Duodenal mucosa (tissue), 2 donors: ENCODE measurements around the gene LRRC8C.

Experiments used
- H3K27ac ChIP-seq: one replicate; pipeline ENCODE4 v1.7.0; 2013; ENCODE audit warnings: low read depth, low read length
- H3K27me3 ChIP-seq, 2 donors: one replicate each; pipeline ENCODE4 v1.7.0; 2013; ENCODE audit warnings: low read length in 2 of 2, control low read depth in 1 of 2; ENCODE audit not compliant: insufficient read depth in 2 of 2, control insufficient read depth in 1 of 2
- H3K36me3 ChIP-seq, 2 donors: one replicate each; pipeline ENCODE4 v1.7.0; 2013; ENCODE audit warnings: low read length in 2 of 2, control low read depth in 1 of 2; ENCODE audit not compliant: insufficient read depth in 2 of 2, control insufficient read depth in 1 of 2
- H3K4me1 ChIP-seq, 2 donors: one replicate each; pipeline ENCODE4 v1.7.0; 2013; ENCODE audit warnings: low read length in 2 of 2, control low read depth in 1 of 2; ENCODE audit not compliant: insufficient read depth in 2 of 2, control insufficient read depth in 1 of 2
- H3K4me3 ChIP-seq, 2 donors: one replicate each; pipeline ENCODE4 v1.7.0; 2013; ENCODE audit warnings: low read length in 2 of 2, low read depth in 1 of 2
- H3K9ac ChIP-seq, 2 donors: one replicate each; pipeline ENCODE4 v1.7.0; 2013; ENCODE audit warnings: low read length in 2 of 2, low read depth in 1 of 2
- H3K9me3 ChIP-seq, 2 donors: one replicate each; pipeline ENCODE4 v1.7.0; 2013; ENCODE audit warnings: low read length in 2 of 2, control low read depth in 1 of 2; ENCODE audit not compliant: control insufficient read depth in 1 of 2

LRRC8C gene

DNA sequence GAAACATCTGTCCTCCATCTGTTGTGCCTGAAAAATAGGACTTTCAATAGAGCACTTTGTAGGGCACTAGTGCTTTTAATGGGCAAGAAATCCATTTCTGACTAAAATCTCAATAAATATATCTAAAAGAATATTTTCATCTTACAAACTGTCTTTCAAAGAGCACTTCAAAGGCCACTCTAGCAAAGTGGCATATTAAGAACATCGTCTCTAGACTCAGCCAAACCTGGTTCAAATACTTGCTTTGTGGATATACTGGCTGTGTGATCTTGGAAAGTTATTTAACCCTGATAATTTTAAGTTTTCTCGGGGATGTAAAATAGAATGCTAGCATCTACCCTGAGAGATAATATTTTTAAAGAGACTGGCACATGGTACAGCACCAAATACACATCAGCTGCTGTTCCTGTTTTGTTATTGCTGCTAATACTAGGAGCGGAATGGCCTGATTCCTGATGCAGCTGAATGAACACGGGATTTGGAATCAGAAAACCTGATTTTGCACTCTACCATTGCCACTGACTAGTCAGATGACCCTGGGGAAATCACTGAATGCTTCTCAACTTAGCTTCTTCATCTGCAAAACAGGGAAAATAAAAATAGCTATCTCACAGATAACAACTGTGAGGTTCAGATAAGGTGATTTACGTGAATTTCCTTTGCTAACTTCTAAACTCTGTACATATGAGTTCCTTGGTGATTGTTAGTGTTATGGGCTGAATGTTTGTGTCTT is 25.2 kb upstream of the LRRC8C start:
- no peaks in the 10 kb centered on the region for H3K4me1 ChIP-seq
- no peaks in the 10 kb centered on the region for H3K9me3 ChIP-seq
- H3K4me3 ChIP-seq: no peak overlapping the region
- no peak overlapping the region for H3K27ac ChIP-seq
- H3K9ac ChIP-seq: no peak overlapping the region
- H3K27me3 ChIP-seq: no peaks in the 10 kb centered on the region
- H3K36me3 ChIP-seq: no peaks in the 10 kb centered on the region

DNA sequence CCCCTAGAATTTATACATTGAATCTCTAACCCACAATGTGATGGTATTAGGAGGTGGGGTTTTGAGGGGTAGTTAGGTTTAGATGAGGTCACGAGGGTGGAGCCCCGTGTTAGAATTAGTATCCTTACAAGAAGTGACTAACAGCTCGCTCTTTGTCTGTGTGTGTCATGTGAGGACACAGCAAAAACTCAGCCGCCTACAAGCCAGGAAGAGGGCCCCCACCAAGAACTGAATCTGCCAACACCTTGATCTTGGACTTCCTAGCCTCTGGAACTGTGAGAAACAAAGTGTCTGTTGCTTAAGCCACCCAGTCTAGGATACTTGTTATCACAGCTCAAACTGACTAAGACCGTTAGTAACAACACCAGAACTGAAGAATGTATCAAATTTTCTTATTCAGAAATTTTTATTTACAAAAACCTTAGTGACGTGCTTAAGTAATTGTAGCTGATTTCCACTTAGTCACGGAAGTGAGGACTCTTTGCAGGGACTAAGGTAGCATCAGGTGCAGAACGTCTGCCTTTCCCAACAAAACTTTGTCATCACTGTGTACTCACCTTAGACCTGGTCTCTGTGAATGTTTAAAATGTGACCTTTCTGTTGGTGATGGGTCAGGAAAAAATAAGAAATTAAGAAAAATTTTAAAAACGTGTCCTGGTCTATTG is 24.5 kb upstream of the LRRC8C start:
- no peak overlapping the region for H3K9ac ChIP-seq
- H3K9me3 ChIP-seq: no peaks in the 10 kb centered on the region
- H3K36me3 ChIP-seq: no peaks in the 10 kb centered on the region
- H3K4me3 ChIP-seq: no peak overlapping the region
- H3K4me1 ChIP-seq: no peaks in the 10 kb centered on the region
- H3K27ac ChIP-seq: no peak overlapping the region
- no peaks in the 10 kb centered on the region for H3K27me3 ChIP-seq

DNA sequence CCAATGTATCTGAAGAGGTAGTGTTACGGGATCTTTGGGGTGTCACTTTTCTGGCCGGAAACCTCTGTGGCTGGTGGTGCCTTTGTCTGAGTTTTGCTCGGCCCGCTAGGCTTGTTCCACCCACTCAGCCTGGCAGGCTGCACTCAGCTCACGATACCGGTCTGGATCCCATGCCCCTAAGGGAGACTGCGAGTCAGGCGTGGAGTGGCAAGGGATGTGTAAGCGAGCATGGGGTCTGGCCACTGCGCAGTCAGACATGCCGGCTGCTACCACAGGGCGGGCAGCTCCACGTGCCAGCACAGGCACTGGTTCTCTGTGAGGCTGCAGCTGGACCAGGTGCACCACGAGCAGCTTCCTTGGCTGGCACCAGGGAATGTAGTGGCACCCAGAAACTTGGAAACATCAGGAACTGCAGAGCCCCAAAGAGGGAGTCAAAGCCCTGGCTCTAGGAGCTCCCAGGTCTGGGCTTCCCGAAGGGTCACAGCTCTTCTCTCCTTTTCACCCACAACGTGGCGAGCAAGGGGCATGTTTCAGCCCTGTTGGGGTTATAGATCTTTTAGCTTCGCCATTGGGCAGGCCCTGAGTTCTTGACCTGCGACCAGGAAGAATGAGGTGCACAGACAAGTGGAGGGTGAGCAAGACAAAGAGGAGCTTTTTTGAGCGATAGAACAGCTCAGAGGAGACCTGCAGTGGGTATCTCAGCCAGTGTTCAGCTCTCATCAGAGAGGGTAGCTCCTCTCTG is 23.8 kb upstream of the LRRC8C start:
- Histone ChIP-seq H3K4me3 (no peak overlapping the region), H3K4me1 (no peaks in the 10 kb centered on the region), H3K27ac (no peak overlapping the region), H3K36me3 (no peaks in the 10 kb centered on the region), H3K9ac (no peak overlapping the region), H3K9me3 (no peaks in the 10 kb centered on the region), H3K27me3 (no peaks in the 10 kb centered on the region)

DNA sequence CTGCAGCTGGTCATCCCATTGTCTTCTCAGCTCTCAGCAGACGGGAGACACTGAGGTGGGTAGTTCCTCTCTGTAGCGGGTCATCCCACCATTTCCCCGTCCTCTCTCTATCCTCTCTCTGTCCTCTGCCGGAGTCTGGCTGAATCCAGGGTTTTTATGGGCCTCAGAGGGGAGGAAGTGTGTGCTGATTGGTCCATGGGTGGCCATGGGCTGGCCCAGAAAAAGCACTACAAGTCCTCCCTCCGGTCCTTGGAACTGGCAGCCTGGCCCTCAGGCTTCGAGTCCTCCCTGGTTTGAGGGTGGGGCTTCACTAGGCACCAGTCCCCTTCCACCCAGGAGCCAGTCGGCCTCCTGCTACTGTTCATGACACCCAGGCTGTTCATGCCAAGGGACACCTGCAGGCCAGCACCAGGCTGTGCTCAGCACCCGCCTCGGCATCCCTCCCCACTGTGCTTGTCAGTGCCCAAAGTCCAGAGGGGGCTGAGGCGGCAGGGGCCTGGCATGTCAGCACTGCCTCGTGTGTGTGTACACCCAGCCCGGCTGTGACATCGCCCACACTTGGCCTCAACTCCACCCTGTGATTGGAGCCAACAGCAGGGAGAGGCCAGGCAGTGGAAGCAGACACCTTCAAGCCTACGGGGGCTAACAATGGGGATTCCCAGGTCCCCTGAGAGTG is 23.0 kb upstream of the LRRC8C start:
- Histone ChIP-seq H3K9ac (no peak overlapping the region), H3K36me3 (no peaks in the 10 kb centered on the region), H3K4me3 (no peak overlapping the region), H3K27me3 (no peaks in the 10 kb centered on the region), H3K27ac (no peak overlapping the region), H3K9me3 (no peaks in the 10 kb centered on the region), H3K4me1 (no peaks in the 10 kb centered on the region)

DNA sequence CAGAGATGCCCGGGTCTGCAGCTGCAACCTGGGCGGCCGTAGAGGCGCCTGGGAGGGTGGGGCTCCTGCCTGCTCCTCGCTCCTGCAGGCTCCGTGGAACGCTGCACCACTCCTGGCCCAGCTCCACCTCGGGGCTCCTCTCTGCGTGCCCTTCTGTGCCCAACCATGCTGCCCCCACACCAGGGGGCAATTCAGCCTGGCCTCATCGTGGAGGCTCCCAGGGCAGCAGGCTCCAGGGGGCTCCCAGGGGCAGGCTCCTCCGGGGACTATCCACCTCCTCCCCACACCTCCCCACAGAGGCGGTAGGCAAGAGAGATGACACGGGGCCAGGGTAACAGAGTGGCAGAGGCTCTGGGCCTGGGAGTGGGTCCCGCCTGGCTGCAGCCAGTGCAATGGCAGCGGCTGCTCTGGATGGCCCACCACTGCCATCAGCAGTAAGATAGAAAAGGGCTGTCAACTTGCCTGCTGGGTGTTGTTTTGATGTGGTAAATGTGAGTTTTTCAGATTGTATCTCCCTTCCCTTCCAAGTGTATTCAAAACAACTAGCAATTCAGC is 22.4 kb upstream of the LRRC8C start:
- no peaks in the 10 kb centered on the region for H3K36me3 ChIP-seq
- H3K9ac ChIP-seq: no peak overlapping the region
- no peak overlapping the region for H3K27ac ChIP-seq
- no peak overlapping the region for H3K4me3 ChIP-seq
- no peaks in the 10 kb centered on the region for H3K4me1 ChIP-seq
- no peaks in the 10 kb centered on the region for H3K9me3 ChIP-seq
- no peaks in the 10 kb centered on the region for H3K27me3 ChIP-seq

DNA sequence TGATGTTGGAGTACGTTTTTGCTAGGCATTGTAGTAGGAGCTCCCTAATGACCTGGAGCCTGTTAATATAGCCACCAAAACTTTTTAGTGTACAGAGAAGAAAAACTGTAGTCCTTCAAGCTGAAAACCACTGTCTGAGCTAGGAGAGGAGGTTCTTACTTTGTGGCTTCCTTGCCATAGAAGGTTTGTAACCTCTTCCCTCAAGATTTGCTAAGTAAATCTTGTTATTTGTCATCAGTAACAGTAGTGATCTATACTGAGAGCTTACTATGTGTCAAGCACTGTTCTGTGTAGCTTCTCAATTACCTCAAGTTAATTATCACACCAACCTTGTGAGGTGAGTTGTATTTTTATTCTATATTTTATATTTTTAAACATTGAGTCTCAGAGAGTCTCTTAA is 21.2 kb upstream of the LRRC8C start:
- no peak overlapping the region for H3K9ac ChIP-seq
- no peaks in the 10 kb centered on the region for H3K4me1 ChIP-seq
- H3K36me3 ChIP-seq: no peaks in the 10 kb centered on the region
- no peaks in the 10 kb centered on the region for H3K9me3 ChIP-seq
- no peaks in the 10 kb centered on the region for H3K27me3 ChIP-seq
- no peak overlapping the region for H3K27ac ChIP-seq
- H3K4me3 ChIP-seq: no peak overlapping the region

DNA sequence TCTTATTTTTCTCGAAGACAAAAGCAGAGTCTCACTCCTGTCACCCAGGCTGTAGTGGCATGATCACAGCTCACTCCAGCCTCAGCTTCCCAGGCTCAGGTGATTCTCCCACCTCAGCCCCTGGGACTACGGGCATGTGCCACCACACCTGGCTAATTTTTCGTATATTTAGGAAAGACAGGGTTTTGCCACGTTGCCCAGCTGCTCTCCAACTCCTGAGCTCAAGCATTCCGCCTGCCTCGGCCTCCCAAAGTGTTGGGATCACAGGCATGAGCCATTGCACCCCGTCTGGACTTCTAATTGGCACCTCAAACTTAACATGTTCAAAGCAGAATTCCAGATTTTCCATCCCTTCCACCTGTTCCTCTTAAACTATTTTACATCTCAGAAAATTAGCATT is 19.0 kb upstream of the LRRC8C start:
- H3K9me3 ChIP-seq: peaks cover 0 to 7% of the 10 kb centered on the region in 2 donors
- no peak overlapping the region for H3K9ac ChIP-seq
- no peaks in the 10 kb centered on the region for H3K27me3 ChIP-seq
- H3K4me3 ChIP-seq: no peak overlapping the region
- H3K4me1 ChIP-seq: no peaks in the 10 kb centered on the region
- no peaks in the 10 kb centered on the region for H3K36me3 ChIP-seq
- H3K27ac ChIP-seq: no peak overlapping the region

DNA sequence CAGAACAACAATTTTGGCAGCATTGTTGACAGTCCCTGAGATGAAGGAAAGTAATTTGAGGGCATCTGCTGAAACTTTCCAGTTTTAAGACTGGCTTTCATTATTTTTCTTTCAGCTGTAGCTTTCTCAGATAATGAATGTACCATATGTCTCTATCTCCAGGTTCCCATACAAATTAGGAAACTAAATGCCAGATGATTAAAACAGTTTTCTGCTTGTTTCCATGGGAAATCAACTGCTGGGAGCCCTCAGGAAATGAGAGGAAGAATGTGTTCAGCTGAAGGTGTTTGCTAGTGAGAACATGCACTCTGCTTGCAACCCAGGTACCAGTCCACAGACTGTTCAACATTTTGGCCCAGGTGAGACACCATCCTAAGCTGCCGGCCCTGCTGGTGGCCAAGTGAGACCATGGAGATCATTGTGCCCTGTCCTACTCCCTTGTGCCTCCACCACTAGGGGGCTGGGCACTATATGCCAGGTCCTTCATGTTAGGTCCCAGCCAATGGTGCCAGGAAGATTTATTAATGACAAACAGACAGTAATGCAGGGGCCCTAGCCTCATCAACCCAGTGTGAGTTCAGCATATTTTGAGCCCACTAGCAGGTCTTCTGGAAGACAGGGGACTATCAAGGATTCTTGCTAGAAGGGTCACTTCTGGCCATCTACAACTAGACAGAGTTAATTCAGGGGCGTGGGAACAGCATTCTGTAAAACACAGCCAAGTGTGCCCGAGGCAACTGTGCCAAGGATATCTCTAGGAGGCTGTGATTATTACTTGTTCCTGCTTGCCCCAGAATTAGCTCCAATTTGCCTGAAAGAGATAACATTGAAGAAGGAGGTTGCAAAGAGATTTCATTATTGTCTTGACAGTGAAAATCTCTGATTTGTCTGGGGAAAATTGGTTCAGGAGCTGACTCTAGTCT is 17.0 kb upstream of the LRRC8C start:
- Histone ChIP-seq H3K9ac (no peak overlapping the region), H3K36me3 (no peaks in the 10 kb centered on the region), H3K9me3 (peaks cover 0 to 7% of the 10 kb centered on the region in 2 donors), H3K27me3 (no peaks in the 10 kb centered on the region), H3K4me1 (no peaks in the 10 kb centered on the region), H3K4me3 (no peak overlapping the region), H3K27ac (no peak overlapping the region)

DNA sequence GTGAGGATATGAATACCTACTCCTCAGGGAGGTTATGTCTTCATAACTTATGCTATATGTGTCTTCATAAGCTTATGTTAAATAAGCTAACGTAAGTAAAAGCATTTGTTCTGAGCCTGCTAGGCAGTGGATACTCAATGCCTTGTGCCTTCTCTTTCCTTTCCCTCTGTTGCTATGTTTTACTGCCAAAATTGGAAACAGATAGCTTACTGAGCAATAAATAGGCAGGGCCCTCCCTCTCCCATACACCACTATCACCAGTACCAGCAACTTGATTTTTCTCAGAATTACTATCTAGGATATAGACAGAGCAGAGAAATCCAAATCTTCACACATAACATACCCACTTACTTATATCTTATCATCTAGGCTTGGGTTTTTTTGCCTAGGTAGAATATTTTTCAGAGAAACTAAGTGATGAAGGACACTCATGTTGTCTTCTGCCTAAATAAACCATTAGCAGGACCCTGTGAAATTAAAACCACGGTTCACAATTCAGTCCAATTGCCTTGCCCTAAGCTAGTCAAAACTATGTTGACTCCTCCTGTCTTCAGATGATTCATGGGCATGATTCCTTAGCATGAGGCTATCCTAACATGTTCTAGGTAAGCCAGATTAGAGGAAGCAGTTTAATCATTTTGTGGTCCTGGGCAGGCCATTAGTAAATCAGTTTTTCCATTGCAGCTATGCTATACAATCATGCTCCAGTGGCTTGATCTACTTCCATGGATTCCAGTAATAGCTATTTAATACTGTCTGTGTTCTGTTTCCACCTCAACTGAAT is 15.9 kb upstream of the LRRC8C start:
- no peak overlapping the region for H3K4me3 ChIP-seq
- no peak overlapping the region for H3K27ac ChIP-seq
- H3K27me3 ChIP-seq: no peaks in the 10 kb centered on the region
- H3K4me1 ChIP-seq: no peaks in the 10 kb centered on the region
- H3K36me3 ChIP-seq: no peaks in the 10 kb centered on the region
- H3K9me3 ChIP-seq: peaks cover 0 to 7% of the 10 kb centered on the region in 2 donors
- H3K9ac ChIP-seq: no peak overlapping the region
